Measurements from ENCODE around the gene AQR.

AQR gene

GRCh38 chr15:34869110-34869509, 100.4 kb downstream of the AQR start:
- TF ChIP-seq CSDC2 (CRISPR knock-in tag; IDR thresholded peaks at IDR 0.05) (no peak), TOX (CRISPR knock-in tag; IDR thresholded peaks at IDR 0.05; ENCODE audit: borderline replicate concordance) (no peak), RARB (CRISPR knock-in tag; IDR thresholded peaks at IDR 0.05) (no peak), CREB5 (CRISPR knock-in tag; IDR thresholded peaks at IDR 0.05; ENCODE audit: low read depth) (no peak), BACH2 (CRISPR knock-in tag; IDR thresholded peaks at IDR 0.05; ENCODE audit: borderline replicate concordance) (no peak), SNAI2 (CRISPR knock-in tag; IDR thresholded peaks at IDR 0.05) (no peak), ZFP30 (CRISPR knock-in tag; IDR thresholded peaks at IDR 0.05) (no peak), ZC3H10 (CRISPR knock-in tag; IDR thresholded peaks at IDR 0.05) (no peak), ARNTL (CRISPR knock-in tag; IDR thresholded peaks at IDR 0.05; ENCODE audit: borderline replicate concordance, low read depth) (no peak), ISL1 (CRISPR knock-in tag; IDR thresholded peaks at IDR 0.05) (no peak), ZNF565 (CRISPR knock-in tag; conservative IDR thresholded peaks at IDR 0.05; ENCODE audit: low read depth) (no peak)
- TF ChIP-seq, protein P1, sequence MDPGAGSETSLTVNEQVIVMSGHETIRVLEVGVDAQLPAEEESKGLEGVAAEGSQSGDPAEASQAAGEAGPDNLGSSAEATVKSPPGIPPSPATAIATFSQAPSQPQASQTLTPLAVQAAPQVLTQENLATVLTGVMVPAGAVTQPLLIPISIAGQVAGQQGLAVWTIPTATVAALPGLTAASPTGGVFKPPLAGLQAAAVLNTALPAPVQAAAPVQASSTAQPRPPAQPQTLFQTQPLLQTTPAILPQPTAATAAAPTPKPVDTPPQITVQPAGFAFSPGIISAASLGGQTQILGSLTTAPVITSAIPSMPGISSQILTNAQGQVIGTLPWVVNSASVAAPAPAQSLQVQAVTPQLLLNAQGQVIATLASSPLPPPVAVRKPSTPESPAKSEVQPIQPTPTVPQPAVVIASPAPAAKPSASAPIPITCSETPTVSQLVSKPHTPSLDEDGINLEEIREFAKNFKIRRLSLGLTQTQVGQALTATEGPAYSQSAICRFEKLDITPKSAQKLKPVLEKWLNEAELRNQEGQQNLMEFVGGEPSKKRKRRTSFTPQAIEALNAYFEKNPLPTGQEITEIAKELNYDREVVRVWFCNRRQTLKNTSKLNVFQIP (CRISPR knock-in tag; IDR thresholded peaks at IDR 0.05; ENCODE audit: borderline replicate concordance, low read depth): no peak
- TF ChIP-seq, protein P2, sequence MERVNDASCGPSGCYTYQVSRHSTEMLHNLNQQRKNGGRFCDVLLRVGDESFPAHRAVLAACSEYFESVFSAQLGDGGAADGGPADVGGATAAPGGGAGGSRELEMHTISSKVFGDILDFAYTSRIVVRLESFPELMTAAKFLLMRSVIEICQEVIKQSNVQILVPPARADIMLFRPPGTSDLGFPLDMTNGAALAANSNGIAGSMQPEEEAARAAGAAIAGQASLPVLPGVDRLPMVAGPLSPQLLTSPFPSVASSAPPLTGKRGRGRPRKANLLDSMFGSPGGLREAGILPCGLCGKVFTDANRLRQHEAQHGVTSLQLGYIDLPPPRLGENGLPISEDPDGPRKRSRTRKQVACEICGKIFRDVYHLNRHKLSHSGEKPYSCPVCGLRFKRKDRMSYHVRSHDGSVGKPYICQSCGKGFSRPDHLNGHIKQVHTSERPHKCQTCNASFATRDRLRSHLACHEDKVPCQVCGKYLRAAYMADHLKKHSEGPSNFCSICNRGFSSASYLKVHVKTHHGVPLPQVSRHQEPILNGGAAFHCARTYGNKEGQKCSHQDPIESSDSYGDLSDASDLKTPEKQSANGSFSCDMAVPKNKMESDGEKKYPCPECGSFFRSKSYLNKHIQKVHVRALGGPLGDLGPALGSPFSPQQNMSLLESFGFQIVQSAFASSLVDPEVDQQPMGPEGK (CRISPR knock-in tag; IDR thresholded peaks at IDR 0.05; ENCODE audit: borderline replicate concordance): no peak
- TF ChIP-seq, protein P3, sequence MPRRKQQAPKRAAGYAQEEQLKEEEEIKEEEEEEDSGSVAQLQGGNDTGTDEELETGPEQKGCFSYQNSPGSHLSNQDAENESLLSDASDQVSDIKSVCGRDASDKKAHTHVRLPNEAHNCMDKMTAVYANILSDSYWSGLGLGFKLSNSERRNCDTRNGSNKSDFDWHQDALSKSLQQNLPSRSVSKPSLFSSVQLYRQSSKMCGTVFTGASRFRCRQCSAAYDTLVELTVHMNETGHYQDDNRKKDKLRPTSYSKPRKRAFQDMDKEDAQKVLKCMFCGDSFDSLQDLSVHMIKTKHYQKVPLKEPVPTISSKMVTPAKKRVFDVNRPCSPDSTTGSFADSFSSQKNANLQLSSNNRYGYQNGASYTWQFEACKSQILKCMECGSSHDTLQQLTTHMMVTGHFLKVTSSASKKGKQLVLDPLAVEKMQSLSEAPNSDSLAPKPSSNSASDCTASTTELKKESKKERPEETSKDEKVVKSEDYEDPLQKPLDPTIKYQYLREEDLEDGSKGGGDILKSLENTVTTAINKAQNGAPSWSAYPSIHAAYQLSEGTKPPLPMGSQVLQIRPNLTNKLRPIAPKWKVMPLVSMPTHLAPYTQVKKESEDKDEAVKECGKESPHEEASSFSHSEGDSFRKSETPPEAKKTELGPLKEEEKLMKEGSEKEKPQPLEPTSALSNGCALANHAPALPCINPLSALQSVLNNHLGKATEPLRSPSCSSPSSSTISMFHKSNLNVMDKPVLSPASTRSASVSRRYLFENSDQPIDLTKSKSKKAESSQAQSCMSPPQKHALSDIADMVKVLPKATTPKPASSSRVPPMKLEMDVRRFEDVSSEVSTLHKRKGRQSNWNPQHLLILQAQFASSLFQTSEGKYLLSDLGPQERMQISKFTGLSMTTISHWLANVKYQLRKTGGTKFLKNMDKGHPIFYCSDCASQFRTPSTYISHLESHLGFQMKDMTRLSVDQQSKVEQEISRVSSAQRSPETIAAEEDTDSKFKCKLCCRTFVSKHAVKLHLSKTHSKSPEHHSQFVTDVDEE (CRISPR knock-in tag; IDR thresholded peaks at IDR 0.05): no peak
- TF ChIP-seq, protein P4, sequence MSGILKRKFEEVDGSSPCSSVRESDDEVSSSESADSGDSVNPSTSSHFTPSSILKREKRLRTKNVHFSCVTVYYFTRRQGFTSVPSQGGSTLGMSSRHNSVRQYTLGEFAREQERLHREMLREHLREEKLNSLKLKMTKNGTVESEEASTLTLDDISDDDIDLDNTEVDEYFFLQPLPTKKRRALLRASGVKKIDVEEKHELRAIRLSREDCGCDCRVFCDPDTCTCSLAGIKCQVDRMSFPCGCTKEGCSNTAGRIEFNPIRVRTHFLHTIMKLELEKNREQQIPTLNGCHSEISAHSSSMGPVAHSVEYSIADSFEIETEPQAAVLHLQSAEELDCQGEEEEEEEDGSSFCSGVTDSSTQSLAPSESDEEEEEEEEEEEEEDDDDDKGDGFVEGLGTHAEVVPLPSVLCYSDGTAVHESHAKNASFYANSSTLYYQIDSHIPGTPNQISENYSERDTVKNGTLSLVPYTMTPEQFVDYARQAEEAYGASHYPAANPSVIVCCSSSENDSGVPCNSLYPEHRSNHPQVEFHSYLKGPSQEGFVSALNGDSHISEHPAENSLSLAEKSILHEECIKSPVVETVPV (CRISPR knock-in tag; IDR thresholded peaks at IDR 0.05): no peak

GRCh38 chr15:34865531-34865930, 104.0 kb downstream of the AQR start:
- no peak for ATAC-seq
- no peak for TF ChIP-seq ARNTL (CRISPR knock-in tag; IDR thresholded peaks at IDR 0.05; ENCODE audit: borderline replicate concordance, low read depth)
- no peak for TF ChIP-seq OSR1 (CRISPR knock-in tag; IDR thresholded peaks at IDR 0.05)
- TF ChIP-seq, protein P4 (CRISPR knock-in tag; IDR thresholded peaks at IDR 0.05): no peak
- no peak for TF ChIP-seq RARB (CRISPR knock-in tag; IDR thresholded peaks at IDR 0.05)
- TF ChIP-seq ZNF70 (CRISPR knock-in tag; IDR thresholded peaks at IDR 0.05): no peak
- no peak for TF ChIP-seq ZFP30 (CRISPR knock-in tag; IDR thresholded peaks at IDR 0.05)
- no peak for TF ChIP-seq TOX (CRISPR knock-in tag; IDR thresholded peaks at IDR 0.05; ENCODE audit: borderline replicate concordance)
- TF ChIP-seq ZNF565 (CRISPR knock-in tag; conservative IDR thresholded peaks at IDR 0.05; ENCODE audit: low read depth): no peak
- TF ChIP-seq BACH2 (CRISPR knock-in tag; IDR thresholded peaks at IDR 0.05; ENCODE audit: borderline replicate concordance): no peak
- no peak for TF ChIP-seq ZC3H10 (CRISPR knock-in tag; IDR thresholded peaks at IDR 0.05)
- TF ChIP-seq PPARA (CRISPR knock-in tag; IDR thresholded peaks at IDR 0.05; ENCODE audit: borderline replicate concordance): no peak
- TF ChIP-seq CSDC2 (CRISPR knock-in tag; IDR thresholded peaks at IDR 0.05): no peak
- no peak for TF ChIP-seq SNAI2 (CRISPR knock-in tag; IDR thresholded peaks at IDR 0.05)
- TF ChIP-seq, protein P3 (CRISPR knock-in tag; IDR thresholded peaks at IDR 0.05): no peak
- no peak for TF ChIP-seq GLIS3 (CRISPR knock-in tag; IDR thresholded peaks at IDR 0.05)
- no peak for TF ChIP-seq TCF4 (CRISPR knock-in tag; IDR thresholded peaks at IDR 0.05; ENCODE audit: borderline replicate concordance)

More at GRCh38 chr15:34869110-34869509, 100.4 kb downstream of the AQR start:
- no peak for ATAC-seq
